HCT116 (cell line): Measurements from ENCODE around the gene RBM19. TPM values are rescaled to one million over a fixed set of nuclear protein-coding genes. Genes with fewer than 3 reads are reported as not detected.

Source experiments
- ATAC-seq: fragments of 200-7000 bp; cut with Tn5 transposase; 2 replicates; pipeline ENCODE4 v1.9.1; 2020; ENCODE audit warnings: mild to moderate bottlenecking, moderate library complexity
- BruUV-seq: library from RNA; stranded (reverse); fragments of 400-500 nt; replicated peaks from 2 replicates; lab custom pipeline; 2021; lab: Mats Ljungman, UMichigan
- CTCF ChIA-PET: fragments of 300-600 bp; sonication (Branson Sonifier 250); formaldehyde crosslinking; loops from one replicate; lab custom pipeline; 2021; ENCODE audit warnings: antibody characterized with exemption; lab: Charles Lee
- POLR2A ChIA-PET: fragments of 300-600, 350-600 bp; sonication (Branson Sonifier 250); formaldehyde crosslinking; loops from one replicate; lab custom pipeline; 2021; ENCODE audit warnings: antibody characterized with exemption; lab: Charles Lee
- RAD21 ChIA-PET, 2 experiments: fragments of 300-600 bp; sonication (Branson Sonifier 250); formaldehyde crosslinking; loops; one replicate each; lab custom pipeline; 2023; ENCODE audit warnings: low total read pairs in 2 of 2; ENCODE audit not compliant: uncharacterized antibody in 2 of 2, unreplicated experiment in 2 of 2, low non-redundant PET in 1 of 2; lab: Charles Lee
- DNase-seq: peaks from one replicate; pipeline ENCODE4 v3.0.0-alpha.2; 2010; ENCODE audit warnings: low read depth, low spot score
- H2AFZ ChIP-seq: fragments of 200-600 bp; shearing (Covaris generic), sonication (generic); 2 replicates; pipeline ENCODE4 v1.6.1; 2017; ENCODE audit warnings: low read depth, mixed run types, mixed read lengths, antibody characterized with exemption, low read length; ENCODE audit not compliant: poor library complexity, severe bottlenecking
- H3K27ac ChIP-seq: 2 replicates; pipeline ENCODE4 v1.5.1; 2012; ENCODE audit warnings: low read depth, low read length
- H3K27me3 ChIP-seq: fragments of 200-600 bp; sonication (generic); 2 replicates; pipeline ENCODE4 v1.6.1; 2016; ENCODE audit warnings: mixed run types, low read length, mixed read lengths; ENCODE audit not compliant: insufficient read depth
- H3K36me3 ChIP-seq, 2 experiments: fragments of 200-500 bp in 1 of 2; fragments of 200-600 bp in 1 of 2; sonication (Bioruptor generic) in 1 of 2; sonication (generic) in 1 of 2; 2 replicates each; pipeline versions ENCODE4 v1.5.1 to v1.6.1; 2014 to 2016; ENCODE audit warnings: low read length in 2 of 2, inconsistent platforms in 1 of 2, mixed read lengths in 1 of 2, mixed run types in 1 of 2; ENCODE audit not compliant: insufficient read depth in 2 of 2, control insufficient read depth in 1 of 2
- H3K4me1 ChIP-seq, 2 experiments: fragments of 200-600 bp in 1 of 2; sonication (generic) in 1 of 2; 2 replicates each; pipeline versions ENCODE4 v1.5.1 to v1.6.1; 2012 to 2017; ENCODE audit warnings: low read length in 2 of 2, inconsistent platforms in 1 of 2, mild to moderate bottlenecking in 1 of 2, mixed read lengths in 1 of 2, mixed run types in 1 of 2, moderate library complexity in 1 of 2; ENCODE audit not compliant: insufficient read depth in 2 of 2, control insufficient read depth in 1 of 2
- H3K4me2 ChIP-seq: fragments of 200-600 bp; sonication (generic); 2 replicates; pipeline ENCODE4 v1.6.1; 2017; ENCODE audit warnings: mixed run types, low read length, mixed read lengths
- H3K4me3 ChIP-seq, 2 experiments: fragments of 200-600 bp in 1 of 2; sonication (generic) in 1 of 2; replicated peaks in 1 of 2; 2 replicates each; pipeline ENCODE4 v1.5.1; 2011 to 2016; ENCODE audit warnings: low read length in 2 of 2, control low read depth in 1 of 2, low read depth in 1 of 2, mild to moderate bottlenecking in 1 of 2, mixed read lengths in 1 of 2, mixed run types in 1 of 2
- H3K79me2 ChIP-seq: fragments of 200-600 bp; sonication (generic); 2 replicates; pipeline ENCODE4 v1.6.1; 2017; ENCODE audit warnings: mild to moderate bottlenecking, mixed run types, low read length, moderate library complexity, mixed read lengths; ENCODE audit not compliant: insufficient read depth
- H3K9ac ChIP-seq: fragments of 200-600 bp; sonication (generic); 2 replicates; pipeline ENCODE4 v1.6.1; 2016; ENCODE audit warnings: low read length, mixed read lengths
- H3K9me2 ChIP-seq: fragments of 200-600 bp; sonication (generic), shearing (Covaris generic); 2 replicates; pipeline ENCODE4 v1.6.1; 2017; ENCODE audit warnings: mixed run types, mild to moderate bottlenecking, moderate library complexity; ENCODE audit not compliant: insufficient read depth
- H3K9me3 ChIP-seq, 2 experiments: fragments of 200-500 bp in 1 of 2; fragments of 200-600 bp in 1 of 2; sonication (Bioruptor generic) in 1 of 2; sonication (generic) in 1 of 2; 2 replicates each; pipeline ENCODE4 v1.6.1; 2014 to 2017; ENCODE audit warnings: low read length in 2 of 2, mixed read lengths in 2 of 2, inconsistent platforms in 1 of 2, low read depth in 1 of 2, mild to moderate bottlenecking in 1 of 2, mixed run types in 1 of 2, moderate library complexity in 1 of 2; ENCODE audit not compliant: control insufficient read depth in 1 of 2, insufficient read depth in 1 of 2
- H4K20me1 ChIP-seq: fragments of 200-600 bp; sonication (generic), shearing (Covaris generic); 2 replicates; pipeline ENCODE4 v1.6.1; 2017; ENCODE audit warnings: mixed run types, mild to moderate bottlenecking, moderate library complexity; ENCODE audit not compliant: insufficient read depth
- ATF3 ChIP-seq: IDR thresholded peaks from 2 replicates; pipeline ENCODE4 v1.6.1; 2012
- CBX3 ChIP-seq: IDR thresholded peaks from 2 replicates; pipeline ENCODE4 v1.6.1; 2012; ENCODE audit warnings: low read depth
- EGR1 ChIP-seq: IDR thresholded peaks from 2 replicates; pipeline ENCODE4 v1.6.1; 2012; ENCODE audit warnings: low read depth
- ELF1 ChIP-seq: IDR thresholded peaks from 2 replicates; pipeline ENCODE4 v1.6.1; 2012; ENCODE audit warnings: low read depth, borderline replicate concordance
- EZH2 ChIP-seq: fragments of 200-600 bp; sonication (generic); IDR thresholded peaks from 2 replicates; pipeline ENCODE4 v1.6.1; 2017; ENCODE audit warnings: antibody characterized with exemption, mixed run types
- EZH2phosphoT487 ChIP-seq: fragments of 200-600 bp; IDR thresholded peaks from 2 replicates; pipeline ENCODE4 v1.6.1; 2018; ENCODE audit warnings: antibody characterized with exemption, borderline replicate concordance
- JUND ChIP-seq: IDR thresholded peaks from 2 replicates; pipeline ENCODE4 v1.6.1; 2012
- POLR2A ChIP-seq: IDR thresholded peaks from 2 replicates; pipeline ENCODE4 v1.7.0; 2011; ENCODE audit warnings: borderline replicate concordance; ENCODE audit not compliant: insufficient read depth, insufficient read length; ENCODE audit errors: extremely low read depth
- POLR2AphosphoS5 ChIP-seq: IDR thresholded peaks from 2 replicates; pipeline ENCODE4 v1.6.1; 2011; ENCODE audit warnings: mild to moderate bottlenecking, low read depth, low read length, moderate library complexity
- RAD21 ChIP-seq: IDR thresholded peaks from 2 replicates; pipeline ENCODE4 v1.6.1; 2012; ENCODE audit warnings: low read depth, mild to moderate bottlenecking
- REST ChIP-seq: IDR thresholded peaks from 2 replicates; pipeline ENCODE4 v1.6.1; 2012; ENCODE audit warnings: low read depth
- SIN3A ChIP-seq: IDR thresholded peaks from 2 replicates; pipeline ENCODE4 v1.6.1; 2012; ENCODE audit warnings: low read depth
- SRF ChIP-seq: IDR thresholded peaks from 2 replicates; pipeline ENCODE4 v1.6.1; 2012; ENCODE audit warnings: low read depth
- TCF7L2 ChIP-seq: IDR thresholded peaks from 2 replicates; pipeline ENCODE4 v1.7.0; 2011; ENCODE audit warnings: borderline replicate concordance, inconsistent platforms; ENCODE audit not compliant: insufficient read depth, insufficient read length; ENCODE audit errors: extremely low read depth
- ZBTB33 ChIP-seq: IDR thresholded peaks from 2 replicates; pipeline ENCODE4 v1.6.1; 2011; ENCODE audit warnings: mild to moderate bottlenecking, low read length, moderate library complexity; ENCODE audit not compliant: insufficient replicate concordance; ENCODE audit errors: extremely low read depth
- ZFX ChIP-seq: fragments of 450-650 bp; IDR thresholded peaks from 2 replicates; pipeline ENCODE4 v1.6.1; 2017
- ZNF274 ChIP-seq: fragments of 200-500 bp; sonication (Bioruptor generic); IDR thresholded peaks from 2 replicates; pipeline ENCODE4 v1.6.1; 2014; ENCODE audit warnings: mild to moderate bottlenecking, low read depth, low read length, inconsistent platforms
- intact Hi-C: fragments of 100-400 bp; cut with micrococcal nuclease; formaldehyde crosslinking; loops from 2 replicates; pipeline ENCODE4 v1.10.0; 2022
- total RNA-seq: library from RNA; stranded (reverse); gene quantifications from one replicate; pipeline ENCODE4 v1.2.1, GENCODE V29; 2021; ENCODE audit not compliant: unreplicated experiment

RBM19 gene
- total RNA-seq, 1 experiment from 2014 or later: 30.7 TPM

GRCh38 chr12:113958108-113958507 lies 8.0 kb downstream of the RBM19 start:
- ATAC-seq (no peak), DNase-seq (no peak)
- Histone ChIP-seq H3K4me2 (no peak overlapping the region), H3K9ac (no peak overlapping the region), H4K20me1 (no peaks in the 10 kb centered on the region), H3K4me1 (no peaks in the 10 kb centered on the region), H3K4me3 (no peak overlapping the region), H3K79me2 (peaks cover 2% of the 10 kb centered on the region; the same call in 1 of the 2 replicates), H3K27ac (no peak overlapping the region), H3K36me3 (peaks cover 36 to 46% of the 10 kb centered on the region in 2 experiments; a peak in 3 of 4 replicates), H3K9me3 (no peaks in the 10 kb centered on the region), H3K27me3 (no peaks in the 10 kb centered on the region), H3K9me2 (no peaks in the 10 kb centered on the region), H2AFZ (no peak overlapping the region)
- ChIA-PET RAD21 (no interaction called here), CTCF (no interaction called here), POLR2A (no interaction called here)
- no peak for TF ChIP-seq SRF
- TF ChIP-seq CBX3: no peak
- no peak for TF ChIP-seq ZNF274
- no peak for TF ChIP-seq EZH2phosphoT487
- no peak for TF ChIP-seq ZBTB33
- no peak for TF ChIP-seq JUND
- no peak for TF ChIP-seq POLR2A
- TF ChIP-seq ATF3: no peak
- TF ChIP-seq EZH2: no peak
- intact Hi-C loops: no loop called here
- BruUV-seq: no TSS peak

- no peaks in the 10 kb centered on the region; the same call in 1 of the 2 replicates for H3K79me2 ChIP-seq
- H2AFZ ChIP-seq: no peak overlapping the region
- peaks cover 39 to 51% of the 10 kb centered on the region in 2 experiments; a peak in 3 of 4 replicates for H3K36me3 ChIP-seq
- no peak overlapping the region for H3K4me3 ChIP-seq
- H4K20me1 ChIP-seq: no peaks in the 10 kb centered on the region
- ATAC-seq: no peak
- intact Hi-C loops: no loop called here
- no peak overlapping the region for H3K9ac ChIP-seq
- no peaks in the 10 kb centered on the region for H3K4me1 ChIP-seq
- CTCF ChIA-PET: no interaction called here
- H3K9me2 ChIP-seq: no peaks in the 10 kb centered on the region
- no peak for DNase-seq
- no TSS peak for BruUV-seq
- H3K27ac ChIP-seq: no peak overlapping the region
- no peak overlapping the region for H3K4me2 ChIP-seq
- RAD21 ChIA-PET: no interaction called here
- POLR2A ChIA-PET: no interaction called here
- no peaks in the 10 kb centered on the region for H3K27me3 ChIP-seq
- no peaks in the 10 kb centered on the region for H3K9me3 ChIP-seq
- TF ChIP-seq RAD21 (no peak), CBX3 (no peak), ELF1 (no peak), ATF3 (no peak), ZFX (no peak), POLR2AphosphoS5 (no peak), ZNF274 (no peak), SIN3A (no peak), EGR1 (no peak), REST (no peak), TCF7L2 (no peak)
Observed at GRCh38 chr12:113957627-113958026, 8.5 kb downstream of the RBM19 start.
